GM20431 (cell line): ENCODE measurements around the gene ADPRH.
"Not testable (repeated sequence)": the region's sequence is repeated elsewhere in the genome, so short reads cannot be mapped to it uniquely, and the experiment has no call there.

ENCODE experiments used
- in situ Hi-C: fragments of 300-500 bp; cut with MseI, MboI; formaldehyde crosslinking; loops from one replicate; pipeline ENCODE4 v1.15.0; 2020; ENCODE audit warnings: low sequenced_read_pairs; ENCODE audit not compliant: unreplicated experiment

Gene ADPRH

GRCh38 chr3:119579366-119580066 is at the start of gene ADPRH:
TSS of gene ADPRH (plus strand) at chr3:119579492. CDS start at chr3:119582170, 2,678 bp downstream.
- in situ Hi-C loops = no loop called here

GRCh38 chr3:119529883-119530282 is 49.4 kb upstream of the ADPRH start:
- in situ Hi-C loops = no loop called here

GRCh38 chr3:119530456-119530855 is 48.8 kb upstream of the ADPRH start:
- in situ Hi-C loops = no loop called here

GRCh38 chr3:119531151-119531550 is 48.1 kb upstream of the ADPRH start:
- in situ Hi-C loops = no loop called here

- in situ Hi-C loops = no loop called here
Measured at GRCh38 chr3:119534296-119534695, 45.0 kb upstream of the ADPRH start.

- in situ Hi-C loops = no loop called here
Measured at GRCh38 chr3:119536757-119537156, 42.5 kb upstream of the ADPRH start.

GRCh38 chr3:119538772-119539171 is 40.5 kb upstream of the ADPRH start:
- in situ Hi-C loops = no loop called here

- in situ Hi-C loops = no loop called here
Measured at GRCh38 chr3:119541547-119541946, 37.7 kb upstream of the ADPRH start.

- in situ Hi-C loops = no loop called here
Measured at GRCh38 chr3:119542168-119542767, 37.0 kb upstream of the ADPRH start.

- in situ Hi-C loops = no loop called here
Measured at GRCh38 chr3:119543147-119543546, 36.1 kb upstream of the ADPRH start.

GRCh38 chr3:119547227-119547626 is 32.1 kb upstream of the ADPRH start:
- in situ Hi-C loops = no loop called here

- in situ Hi-C loops = no loop called here
Measured at GRCh38 chr3:119548341-119548740, 31.0 kb upstream of the ADPRH start.

GRCh38 chr3:119550192-119550910 is 28.9 kb upstream of the ADPRH start:
- in situ Hi-C loops = no loop called here

- in situ Hi-C loops = no loop called here
Measured at GRCh38 chr3:119551598-119551997, 27.7 kb upstream of the ADPRH start.

- in situ Hi-C loops = not testable (repeated sequence)
Measured at GRCh38 chr3:119552928-119553327, 26.4 kb upstream of the ADPRH start.

GRCh38 chr3:119553823-119554415 is 25.4 kb upstream of the ADPRH start:
- in situ Hi-C loops = no loop called here

GRCh38 chr3:119555309-119555735 is 24.0 kb upstream of the ADPRH start:
- in situ Hi-C loops = no loop called here

GRCh38 chr3:119555929-119556328 is 23.4 kb upstream of the ADPRH start:
- in situ Hi-C loops = no loop called here

- in situ Hi-C loops = no loop called here
Measured at GRCh38 chr3:119557192-119557876, 22.0 kb upstream of the ADPRH start.

GRCh38 chr3:119557877-119558269 is 21.4 kb upstream of the ADPRH start:
- in situ Hi-C loops = no loop called here
